Fibroblast of skin of left biceps (primary cell): ENCODE data around the gene GAGE10.
A peak's percentile ranks its signal among the peaks of the same experiment; 100 is the strongest.

ENCODE experiments used
- DNase-seq, 2 experiments: peaks; one replicate each; pipeline ENCODE4 v3.0.0-alpha.2; 2013; ENCODE audit warnings: low read depth in 2 of 2

GAGE10 gene

GRCh38 chrX:49303346-49303745, at the start of gene GAGE10:
TSS of gene GAGE10 (plus strand) at chrX:49303646. CDS start at chrX:49304860, 1,214 bp downstream.
- no peak for DNase-seq

GRCh38 chrX:49254639-49255038, 48.8 kb upstream of the GAGE10 start:
- no peak for DNase-seq

- no peak for DNase-seq
These were observed 47.0 kb upstream of the GAGE10 start for GRCh38 chrX:49256268-49256995.

GRCh38 chrX:49257074-49257790, 46.2 kb upstream of the GAGE10 start:
- DNase-seq, result no peak

- DNase-seq, result no peak
These were observed 45.3 kb upstream of the GAGE10 start for GRCh38 chrX:49257846-49258748.

- no peak for DNase-seq
These were observed 44.7 kb upstream of the GAGE10 start for GRCh38 chrX:49258749-49259124.

- no peak for DNase-seq
These were observed 43.0 kb upstream of the GAGE10 start for GRCh38 chrX:49260221-49260985.

- DNase-seq, result no peak
These were observed 40.8 kb upstream of the GAGE10 start for GRCh38 chrX:49262603-49263002.

GRCh38 chrX:49263631-49264030, 39.8 kb upstream of the GAGE10 start:
- no peak for DNase-seq

GRCh38 chrX:49264460-49264859, 39.0 kb upstream of the GAGE10 start, which contains the start of gene FOXP3:
TSS of gene FOXP3 (minus strand) at chrX:49264710. CDS start at chrX:49258505, 6,205 bp downstream.
- DNase-seq, result no peak

- DNase-seq, result no peak
These were observed 36.7 kb upstream of the GAGE10 start for GRCh38 chrX:49266523-49267445.

- DNase-seq, result no peak
These were observed 34.8 kb upstream of the GAGE10 start for GRCh38 chrX:49268702-49269009.

GRCh38 chrX:49269010-49269766, 34.3 kb upstream of the GAGE10 start:
- DNase-seq, result peak; percentile 96

- no peak for DNase-seq
These were observed 33.6 kb upstream of the GAGE10 start, which contains the start of gene PPP1R3F for GRCh38 chrX:49269767-49270248. TSS of gene PPP1R3F (plus strand) at chrX:49269793. CDS start at chrX:49269870, 77 bp downstream.

GRCh38 chrX:49270249-49270921, 33.1 kb upstream of the GAGE10 start:
- DNase-seq, result no peak

GRCh38 chrX:49271341-49271740, 32.1 kb upstream of the GAGE10 start:
- no peak for DNase-seq

GRCh38 chrX:49272421-49272820, 31.0 kb upstream of the GAGE10 start:
- DNase-seq, result no peak

GRCh38 chrX:49273181-49273727, 30.2 kb upstream of the GAGE10 start:
- DNase-seq, result no peak

GRCh38 chrX:49276207-49276606, 27.2 kb upstream of the GAGE10 start:
- DNase-seq, result no peak
